ENCODE data around the gene SPIRE1.

GRCh38 chr18:12438257-12438656, 219.7 kb downstream of the SPIRE1 start:
- TF ChIP-seq CTCF (conservative IDR thresholded peaks at IDR 0.05; ENCODE audit: low read length) (no peak), EZH2phosphoT487 (IDR thresholded peaks at IDR 0.05; ENCODE audit: borderline replicate concordance) (no peak)

All from Loucy (cell line).